Ovary (tissue), 3 donors: ENCODE data around the gene HNRNPAB.

Source experiments
- CTCF ChIP-seq, 3 donors: fragments of 450-650 bp in 2 of 3; fragments of 200-600 bp in 1 of 3; IDR thresholded peaks; one replicate each; pipeline versions ENCODE4 v1.5.1 to v1.8.0; 2016 to 2022; ENCODE audit warnings: antibody characterized with exemption in 3 of 3, mild to moderate bottlenecking in 1 of 3
- EP300 ChIP-seq: sonication (generic); formaldehyde crosslinking; IDR thresholded peaks from one replicate; pipeline ENCODE4 v1.6.1; 2017; ENCODE audit warnings: antibody characterized with exemption
- POLR2A ChIP-seq: fragments of 450-650 bp; IDR thresholded peaks from one replicate; pipeline ENCODE4 v1.6.1; 2017; ENCODE audit warnings: antibody characterized with exemption, mild to moderate bottlenecking, moderate library complexity
- donor health status: DM: no; HTN: no; CAD: no.

- TF ChIP-seq CTCF (IDR thresholded peaks at IDR 0.05) (no peak), EP300 (no peak), POLR2A (no peak)
These were observed 26.7 kb downstream of the HNRNPAB start for GRCh38 chr5:178230879-178231538.
